GM12878 (cell line): Measurements from ENCODE around the gene DOCK2. TPM values are rescaled to one million over a fixed set of nuclear protein-coding genes. Genes with fewer than 3 reads are reported as not detected.
A peak's percentile ranks its signal among the peaks of the same experiment; 100 is the strongest.

ENCODE experiments used
- ATAC-seq: fragments of 200-7000 bp; cut with Tn5 transposase; 3 replicates; pipeline ENCODE4 v1.9.1; 2020; ENCODE audit warnings: mild to moderate bottlenecking, moderate library complexity
- BruUV-seq: library from RNA; stranded (reverse); fragments of 400-500 nt; replicated peaks from 2 replicates; lab custom pipeline; 2021; lab: Mats Ljungman, UMichigan
- CTCF ChIA-PET: fragments of 300-600 bp; sonication (Branson Sonifier 250); formaldehyde crosslinking; extraction: SDS; loops from one replicate; lab custom pipeline; 2021; ENCODE audit warnings: inconsistent platforms; lab: Yijun Ruan, JAX
- POLR2A ChIA-PET: fragments of 350-600 bp; formaldehyde crosslinking; extraction: SDS; loops from one replicate; lab custom pipeline; 2021; ENCODE audit warnings: inconsistent platforms; lab: Charles Lee
- RAD21 ChIA-PET: fragments of 300-600 bp; sonication (Branson Sonifier 250); formaldehyde crosslinking; loops from one replicate; lab custom pipeline; 2023; ENCODE audit warnings: antibody characterized with exemption; ENCODE audit not compliant: unreplicated experiment; lab: Charles Lee
- SMC1A ChIA-PET: fragments of 300-600 bp; sonication (Branson Sonifier 250); formaldehyde crosslinking; loops from one replicate; lab custom pipeline; 2023; ENCODE audit not compliant: unreplicated experiment, uncharacterized antibody; lab: Charles Lee
- DNase-seq: peaks from one replicate; pipeline ENCODE4 v3.0.0-alpha.2; 2011; ENCODE audit warnings: low read depth, low spot score
- FAIRE-seq: peaks from 3 replicates; lab custom pipeline; 2011; peaks lifted over from hg19 to GRCh38; lab: Jason Lieb, UNC
- H2AFZ ChIP-seq: 2 replicates; pipeline ENCODE4 v1.6.0; 2011; ENCODE audit warnings: low read depth, low read length, control low read depth; ENCODE audit not compliant: control insufficient read depth
- H3K27ac ChIP-seq: 2 replicates; pipeline ENCODE4 v1.5.1; 2011; ENCODE audit warnings: control low read depth; ENCODE audit not compliant: control insufficient read depth, insufficient read depth
- H3K27me3 ChIP-seq, 2 experiments: replicated peaks in 1 of 2; 2 replicates each; pipeline versions ENCODE4 v1.6.0 to v1.6.1; 2011; ENCODE audit warnings: low read length in 1 of 2; ENCODE audit not compliant: control insufficient read depth in 2 of 2, insufficient read depth in 2 of 2
- H3K36me3 ChIP-seq, 2 experiments: 2 replicates each; pipeline ENCODE4 v1.5.1; 2011; ENCODE audit warnings: low read length in 1 of 2; ENCODE audit not compliant: control insufficient read depth in 2 of 2, insufficient read depth in 2 of 2
- H3K4me1 ChIP-seq: 2 replicates; pipeline ENCODE4 v1.6.1; 2011; ENCODE audit warnings: mild to moderate bottlenecking, low read length, moderate library complexity, mixed read lengths; ENCODE audit not compliant: control insufficient read depth, insufficient read depth
- H3K4me2 ChIP-seq: 2 replicates; pipeline ENCODE4 v1.6.0; 2011; ENCODE audit warnings: control low read depth; ENCODE audit not compliant: control insufficient read depth, insufficient read depth
- H3K4me3 ChIP-seq: fragments of 200-600 bp; sonication (generic); 2 replicates; pipeline ENCODE4 v1.5.1; 2016
- H3K79me2 ChIP-seq: 2 replicates; pipeline ENCODE4 v1.6.0; 2011; ENCODE audit warnings: low read length; ENCODE audit not compliant: control insufficient read depth, insufficient read depth
- H3K9ac ChIP-seq: 2 replicates; pipeline ENCODE4 v1.8.0; 2011; ENCODE audit warnings: low read length, control low read depth, mixed read lengths; ENCODE audit not compliant: control insufficient read depth, insufficient read depth
- H3K9me3 ChIP-seq: replicated peaks from 3 replicates; pipeline ENCODE4 v1.5.1; 2011; ENCODE audit warnings: mild to moderate bottlenecking, low read length; ENCODE audit not compliant: control insufficient read depth, insufficient read depth
- H4K20me1 ChIP-seq: 2 replicates; pipeline ENCODE4 v1.6.0; 2011; ENCODE audit not compliant: control insufficient read depth, insufficient read depth
- BMI1 ChIP-seq: fragments of 450-650 bp; IDR thresholded peaks from 2 replicates; pipeline ENCODE4 v1.6.1; 2016; ENCODE audit warnings: mild to moderate bottlenecking, moderate library complexity, borderline replicate concordance
- NFIC ChIP-seq: IDR thresholded peaks from 2 replicates; pipeline ENCODE4 v1.6.1; 2012; ENCODE audit warnings: low read depth, mild to moderate bottlenecking, inconsistent platforms, low read length, moderate library complexity
- NRF1 ChIP-seq: conservative IDR thresholded peaks from 2 replicates; pipeline ENCODE4 v1.6.1; 2011; ENCODE audit warnings: mild to moderate bottlenecking, low read depth, low read length, improper control_type of control experiment
- PAX5 ChIP-seq: IDR thresholded peaks from 2 replicates; pipeline ENCODE4 v1.6.1; 2011; ENCODE audit warnings: low read depth, low read length, borderline replicate concordance
- RBBP5 ChIP-seq: fragments of 200-600 bp; sonication (generic); conservative IDR thresholded peaks from 2 replicates; pipeline ENCODE4 v1.6.1; 2016
- SMARCA5 ChIP-seq: fragments of 450-650 bp; IDR thresholded peaks from 2 replicates; pipeline ENCODE4 v1.6.1; 2017; ENCODE audit warnings: mild to moderate bottlenecking
- SREBF2 ChIP-seq: IDR thresholded peaks from 2 replicates; pipeline ENCODE4 v1.6.1; 2012; ENCODE audit warnings: mild to moderate bottlenecking, low read length
- WGBS: methylation state at CpG from one replicate; pipeline ENCODE4 v1.1.6; 2016; ENCODE audit warnings: low lambda C conversion rate; ENCODE audit not compliant: insufficient replicate concordance, insufficient coverage; ENCODE audit errors: missing lambda C conversion rate; 5-methylcytosine and 5-hydroxymethylcytosine counted together
- in situ Hi-C: fragments of 300-500 bp; cut with MboI; formaldehyde crosslinking; loops from 9 replicates; pipeline ENCODE4 v1.14.3; 2018; ENCODE audit warnings: mixed read lengths
- intact Hi-C: fragments of 100-400 bp; cut with micrococcal nuclease; formaldehyde crosslinking; loops from one replicate; pipeline ENCODE4 v1.14.2; 2022; ENCODE audit not compliant: unreplicated experiment
- polyA plus RNA-seq, 11 experiments: library from polyadenylated mRNA; depleted of rRNA in 4 of 11; unstranded in 6 of 11; stranded (reverse) in 5 of 11; fragments of >200 nt; fragmentation: Nextera tagmentation in 4 of 11; fragmentation: Illumina TruSeq in 1 of 11; extraction: Ambion mirVana in 4 of 11; extraction: Trizol in 1 of 11; gene quantifications; 1 replicate in 1 of 11; 2 replicates in 10 of 11; pipeline versions ENCODE4 v1.2.1 to v1.2.3, GENCODE V29; 2011 to 2016; ENCODE audit warnings: inconsistent platforms in 2 of 11, missing spikeins in 2 of 11, low read depth in 1 of 11
- total RNA-seq, 4 experiments: library from RNA; depleted of rRNA in 3 of 4; stranded (reverse); fragments of >200 nt in 3 of 4; fragmentation: Illumina TruSeq in 1 of 4; extraction: Trizol in 1 of 4; gene quantifications; 2 replicates each; pipeline versions ENCODE4 v1.2.1 to v1.2.3, GENCODE V29; 2013 to 2021
- TF ChIP-seq, protein P1 (sequence below): fragments of 450-650 bp; IDR thresholded peaks from 2 replicates; pipeline ENCODE4 v1.6.1; 2017; ENCODE audit warnings: mild to moderate bottlenecking, moderate library complexity
- TF ChIP-seq, protein P2 (sequence below): IDR thresholded peaks from 2 replicates; pipeline ENCODE4 v1.6.1; 2012; ENCODE audit warnings: improper control_type of control experiment, low read depth, low read length; ENCODE audit not compliant: insufficient replicate concordance

Gene DOCK2
- total and polyA plus RNA-seq, 10 of the 15 experiments (the other 5 are each of a cell fraction or from before 2014, with no cell fraction given) = 34.2 to 192 (median 118) TPM

DNA sequence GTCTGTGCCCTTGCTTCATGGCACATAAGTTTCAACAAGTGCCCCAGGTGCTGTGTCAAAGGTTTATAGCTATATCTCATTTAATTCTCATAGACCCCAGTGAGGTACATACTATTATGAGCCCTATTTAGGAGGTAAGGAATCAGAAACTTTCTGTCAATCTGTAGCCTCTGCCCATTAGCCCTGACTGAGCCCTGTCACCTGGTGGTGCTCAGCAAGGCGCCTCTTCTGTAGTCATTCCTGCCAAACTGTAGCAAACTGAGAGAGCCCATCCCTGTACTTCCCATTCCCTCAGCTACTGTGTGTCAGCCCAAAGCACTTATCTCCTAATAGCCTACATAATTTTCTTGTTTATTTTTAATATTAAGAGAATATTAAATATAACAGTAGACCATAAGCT lies 422.1 kb downstream of the DOCK2 start:
- no peak overlapping the region for H3K4me2 ChIP-seq
- CTCF ChIA-PET = interaction anchor here (0.5 to 2.4 kb wide), 2 partner anchors 11 to 124 kb away, joined by 4 to 7 read pairs; no protein-coding TSS in a partner anchor
- no TSS peak for BruUV-seq
- SMC1A ChIA-PET = no interaction called here
- no peaks in the 10 kb centered on the region for H3K79me2 ChIP-seq
- DNase-seq = no peak
- H3K4me1 ChIP-seq = no peaks in the 10 kb centered on the region
- no peak for FAIRE-seq
- H4K20me1 ChIP-seq = no peaks in the 10 kb centered on the region; the same call in 1 of the 2 replicates
- no peak for ATAC-seq
- TF ChIP-seq SREBF2 (no peak), NRF1 (no peak), SMARCA5 (no peak), PAX5 (no peak), NFIC (no peak), BMI1 (no peak)
- TF ChIP-seq, all 136 proteins: peak for 0
- H3K9ac ChIP-seq = no peak overlapping the region
- peaks cover 10 to 31% of the 10 kb centered on the region in 2 experiments for H3K36me3 ChIP-seq
- ChIA-PET POLR2A (no interaction called here), RAD21 (no interaction called here)
- H3K27me3 ChIP-seq = no peaks in the 10 kb centered on the region
- no peak overlapping the region for H2AFZ ChIP-seq
- intact Hi-C loops = no loop called here
- in situ Hi-C loops = no loop called here
- no peak overlapping the region for H3K4me3 ChIP-seq
- no peak overlapping the region for H3K27ac ChIP-seq
- 100% methylated on average over 1 of the region's 1 CpG for WGBS
- no peaks in the 10 kb centered on the region; the same call in 2 of the 3 replicates for H3K9me3 ChIP-seq

DNA sequence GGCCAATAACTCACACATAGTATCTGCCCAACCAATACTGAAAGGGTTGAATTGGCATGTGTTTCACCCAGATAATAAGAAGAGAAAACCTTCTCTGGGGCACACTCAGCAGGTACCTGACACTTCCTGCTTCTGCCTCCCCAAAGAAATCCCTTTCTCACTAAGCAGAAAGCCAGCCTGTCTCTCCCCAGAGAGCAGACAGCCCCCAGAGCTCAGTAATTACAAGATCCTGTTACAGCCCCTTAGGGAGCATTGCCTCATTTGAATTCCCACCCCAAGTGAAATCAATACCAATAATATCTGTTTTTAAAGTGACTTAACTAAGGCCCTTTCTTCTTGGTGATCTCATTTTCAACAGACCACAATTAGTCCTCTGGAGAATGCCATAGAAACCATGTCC lies 430.1 kb downstream of the DOCK2 start:
- no peaks in the 10 kb centered on the region for H4K20me1 ChIP-seq
- no peaks in the 10 kb centered on the region for H3K79me2 ChIP-seq
- ChIA-PET POLR2A (no interaction called here), RAD21 (no interaction called here), SMC1A (interaction anchor here (1.4 kb wide), 1 partner anchor 15 kb away, joined by 3 read pairs; no protein-coding TSS in a partner anchor), CTCF (interaction anchor here (1.0 kb wide), 1 partner anchor 9 kb away, joined by 3 read pairs; no protein-coding TSS in a partner anchor)
- no peak overlapping the region for H3K9ac ChIP-seq
- H3K27ac ChIP-seq = no peak overlapping the region
- peaks cover 3 to 21% of the 10 kb centered on the region in 2 experiments for H3K36me3 ChIP-seq
- in situ Hi-C loops = no loop called here
- ATAC-seq = peak; percentile 60
- H3K4me1 ChIP-seq = no peaks in the 10 kb centered on the region; the same call in 1 of the 2 replicates
- DNase-seq = peak; percentile 2
- no peak overlapping the region for H2AFZ ChIP-seq
- intact Hi-C loops = no loop called here
- H3K4me2 ChIP-seq = no peak overlapping the region
- no peaks in the 10 kb centered on the region for H3K9me3 ChIP-seq
- no peaks in the 10 kb centered on the region for H3K27me3 ChIP-seq
- FAIRE-seq = no peak
- no TSS peak for BruUV-seq
- no peak overlapping the region for H3K4me3 ChIP-seq
- TF ChIP-seq, protein P1, sequence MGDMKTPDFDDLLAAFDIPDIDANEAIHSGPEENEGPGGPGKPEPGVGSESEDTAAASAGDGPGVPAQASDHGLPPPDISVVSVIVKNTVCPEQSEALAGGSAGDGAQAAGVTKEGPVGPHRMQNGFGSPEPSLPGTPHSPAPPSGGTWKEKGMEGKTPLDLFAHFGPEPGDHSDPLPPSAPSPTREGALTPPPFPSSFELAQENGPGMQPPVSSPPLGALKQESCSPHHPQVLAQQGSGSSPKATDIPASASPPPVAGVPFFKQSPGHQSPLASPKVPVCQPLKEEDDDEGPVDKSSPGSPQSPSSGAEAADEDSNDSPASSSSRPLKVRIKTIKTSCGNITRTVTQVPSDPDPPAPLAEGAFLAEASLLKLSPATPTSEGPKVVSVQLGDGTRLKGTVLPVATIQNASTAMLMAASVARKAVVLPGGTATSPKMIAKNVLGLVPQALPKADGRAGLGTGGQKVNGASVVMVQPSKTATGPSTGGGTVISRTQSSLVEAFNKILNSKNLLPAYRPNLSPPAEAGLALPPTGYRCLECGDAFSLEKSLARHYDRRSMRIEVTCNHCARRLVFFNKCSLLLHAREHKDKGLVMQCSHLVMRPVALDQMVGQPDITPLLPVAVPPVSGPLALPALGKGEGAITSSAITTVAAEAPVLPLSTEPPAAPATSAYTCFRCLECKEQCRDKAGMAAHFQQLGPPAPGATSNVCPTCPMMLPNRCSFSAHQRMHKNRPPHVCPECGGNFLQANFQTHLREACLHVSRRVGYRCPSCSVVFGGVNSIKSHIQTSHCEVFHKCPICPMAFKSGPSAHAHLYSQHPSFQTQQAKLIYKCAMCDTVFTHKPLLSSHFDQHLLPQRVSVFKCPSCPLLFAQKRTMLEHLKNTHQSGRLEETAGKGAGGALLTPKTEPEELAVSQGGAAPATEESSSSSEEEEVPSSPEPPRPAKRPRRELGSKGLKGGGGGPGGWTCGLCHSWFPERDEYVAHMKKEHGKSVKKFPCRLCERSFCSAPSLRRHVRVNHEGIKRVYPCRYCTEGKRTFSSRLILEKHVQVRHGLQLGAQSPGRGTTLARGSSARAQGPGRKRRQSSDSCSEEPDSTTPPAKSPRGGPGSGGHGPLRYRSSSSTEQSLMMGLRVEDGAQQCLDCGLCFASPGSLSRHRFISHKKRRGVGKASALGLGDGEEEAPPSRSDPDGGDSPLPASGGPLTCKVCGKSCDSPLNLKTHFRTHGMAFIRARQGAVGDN = 0 out of 2 replicates have a peak, but pooled peaks have one; percentile 9
- TF ChIP-seq RBBP5 (no peak), NRF1 (no peak)
- TF ChIP-seq, protein P2, sequence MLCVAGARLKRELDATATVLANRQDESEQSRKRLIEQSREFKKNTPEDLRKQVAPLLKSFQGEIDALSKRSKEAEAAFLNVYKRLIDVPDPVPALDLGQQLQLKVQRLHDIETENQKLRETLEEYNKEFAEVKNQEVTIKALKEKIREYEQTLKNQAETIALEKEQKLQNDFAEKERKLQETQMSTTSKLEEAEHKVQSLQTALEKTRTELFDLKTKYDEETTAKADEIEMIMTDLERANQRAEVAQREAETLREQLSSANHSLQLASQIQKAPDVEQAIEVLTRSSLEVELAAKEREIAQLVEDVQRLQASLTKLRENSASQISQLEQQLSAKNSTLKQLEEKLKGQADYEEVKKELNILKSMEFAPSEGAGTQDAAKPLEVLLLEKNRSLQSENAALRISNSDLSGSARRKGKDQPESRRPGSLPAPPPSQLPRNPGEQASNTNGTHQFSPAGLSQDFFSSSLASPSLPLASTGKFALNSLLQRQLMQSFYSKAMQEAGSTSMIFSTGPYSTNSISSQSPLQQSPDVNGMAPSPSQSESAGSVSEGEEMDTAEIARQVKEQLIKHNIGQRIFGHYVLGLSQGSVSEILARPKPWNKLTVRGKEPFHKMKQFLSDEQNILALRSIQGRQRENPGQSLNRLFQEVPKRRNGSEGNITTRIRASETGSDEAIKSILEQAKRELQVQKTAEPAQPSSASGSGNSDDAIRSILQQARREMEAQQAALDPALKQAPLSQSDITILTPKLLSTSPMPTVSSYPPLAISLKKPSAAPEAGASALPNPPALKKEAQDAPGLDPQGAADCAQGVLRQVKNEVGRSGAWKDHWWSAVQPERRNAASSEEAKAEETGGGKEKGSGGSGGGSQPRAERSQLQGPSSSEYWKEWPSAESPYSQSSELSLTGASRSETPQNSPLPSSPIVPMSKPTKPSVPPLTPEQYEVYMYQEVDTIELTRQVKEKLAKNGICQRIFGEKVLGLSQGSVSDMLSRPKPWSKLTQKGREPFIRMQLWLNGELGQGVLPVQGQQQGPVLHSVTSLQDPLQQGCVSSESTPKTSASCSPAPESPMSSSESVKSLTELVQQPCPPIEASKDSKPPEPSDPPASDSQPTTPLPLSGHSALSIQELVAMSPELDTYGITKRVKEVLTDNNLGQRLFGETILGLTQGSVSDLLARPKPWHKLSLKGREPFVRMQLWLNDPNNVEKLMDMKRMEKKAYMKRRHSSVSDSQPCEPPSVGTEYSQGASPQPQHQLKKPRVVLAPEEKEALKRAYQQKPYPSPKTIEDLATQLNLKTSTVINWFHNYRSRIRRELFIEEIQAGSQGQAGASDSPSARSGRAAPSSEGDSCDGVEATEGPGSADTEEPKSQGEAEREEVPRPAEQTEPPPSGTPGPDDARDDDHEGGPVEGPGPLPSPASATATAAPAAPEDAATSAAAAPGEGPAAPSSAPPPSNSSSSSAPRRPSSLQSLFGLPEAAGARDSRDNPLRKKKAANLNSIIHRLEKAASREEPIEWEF = peak; percentile 22
